Activated naive CD4-positive, alpha-beta T cell treated with Interleukin-2 at 50 U/mL for 16 hours (primary cell): ENCODE data around the gene HMSD.

ENCODE experiments used
- DNase-seq: peaks from one replicate; pipeline ENCODE4 v3.0.0-alpha.2; 2020

HMSD gene

DNA sequence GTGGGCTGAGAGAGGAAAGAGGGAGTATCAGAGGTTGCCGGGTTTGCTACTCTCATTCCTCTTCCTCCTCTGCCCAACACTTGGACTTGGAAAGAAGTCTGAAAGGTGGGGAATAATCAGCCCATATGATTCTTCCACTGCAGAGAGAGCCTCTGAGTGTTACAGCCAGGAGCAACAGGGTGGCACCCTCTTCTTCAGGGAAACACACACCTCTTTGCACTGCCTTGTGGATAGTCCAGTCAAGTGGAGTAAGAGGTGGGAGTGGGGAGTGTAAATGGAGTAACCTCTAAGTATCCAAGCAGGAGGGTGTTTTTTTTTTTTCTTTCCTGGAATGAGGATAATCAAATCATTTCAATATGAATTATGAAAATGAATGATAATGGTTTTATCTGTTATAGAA, 11.8 kb downstream of the HMSD start:
- DNase-seq = no peak

DNA sequence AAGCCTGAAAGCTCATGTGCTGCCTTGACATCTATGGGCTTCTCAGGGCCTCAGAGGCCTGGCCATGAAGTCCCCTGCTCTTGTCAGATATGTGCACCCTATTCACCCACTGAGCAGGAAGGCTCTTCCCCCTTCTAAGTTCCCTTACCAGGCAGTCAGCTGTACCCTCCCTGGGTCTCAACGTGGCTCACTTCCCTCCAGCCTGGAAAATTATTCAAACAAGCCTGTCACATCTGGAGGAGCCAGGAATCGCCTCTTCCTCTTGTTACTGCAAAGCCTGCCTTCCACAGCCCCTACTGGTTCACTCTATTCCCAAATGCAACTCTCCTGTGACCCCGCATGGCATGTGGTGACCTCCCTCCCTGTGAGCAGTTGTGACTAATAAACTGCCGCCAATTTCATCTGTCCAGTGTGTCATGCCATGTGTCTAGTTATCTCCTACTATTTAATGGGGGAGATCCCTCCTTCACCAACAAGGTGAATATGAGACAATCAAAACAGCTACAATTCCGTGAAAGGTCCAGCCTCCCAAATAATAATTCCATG, 12.4 kb downstream of the HMSD start:
- DNase-seq = no peak

DNA sequence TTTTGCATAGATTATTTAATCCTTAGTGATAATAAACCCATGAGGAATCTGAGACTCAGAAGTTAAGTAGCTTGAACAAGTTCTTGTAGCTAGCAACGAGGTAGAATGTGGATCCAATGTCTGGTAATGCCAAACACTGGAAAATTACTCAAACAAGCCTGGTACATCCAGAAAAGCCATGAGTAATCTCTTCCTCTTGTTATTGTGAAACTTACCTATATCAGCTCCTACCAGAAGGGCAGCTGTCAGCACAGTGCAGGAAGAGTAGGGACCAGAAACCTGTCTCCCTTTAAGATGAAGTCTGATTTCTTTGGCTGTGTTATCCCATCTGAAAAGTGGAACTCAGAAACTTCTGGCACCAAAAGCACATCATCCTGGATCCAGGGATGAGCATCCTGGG, 13.0 kb downstream of the HMSD start:
- no peak for DNase-seq

DNA sequence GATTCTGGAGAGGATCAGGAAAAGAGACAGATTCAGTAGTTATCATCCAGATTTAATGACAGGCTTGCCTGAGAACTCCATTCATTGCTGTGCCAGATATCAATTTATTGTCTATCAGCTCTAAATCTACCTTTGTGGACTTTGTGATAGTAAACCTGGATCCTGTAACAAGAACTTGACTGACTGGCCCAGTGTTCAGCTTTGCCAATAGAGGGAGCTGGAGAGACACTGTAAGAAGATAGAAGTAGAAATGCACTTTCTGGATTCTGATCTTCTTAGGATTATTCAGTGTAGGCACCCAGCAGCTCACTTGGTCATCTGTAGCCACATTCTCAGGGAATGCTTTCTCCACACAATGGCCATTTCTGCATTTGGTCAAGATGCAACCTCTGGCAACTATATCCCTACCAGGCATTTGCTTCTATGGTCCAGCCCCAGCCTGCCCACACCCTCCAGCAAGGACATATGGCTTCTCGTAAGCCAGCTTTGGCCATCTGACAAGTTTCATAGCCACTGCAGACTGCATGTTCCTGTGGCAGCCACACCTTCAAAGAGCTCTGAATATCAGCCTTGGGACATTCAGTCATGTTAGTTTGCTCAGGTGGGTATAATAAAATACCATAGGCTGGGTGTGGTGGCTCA, 14.6 kb downstream of the HMSD start:
- peak; percentile 38 for DNase-seq

DNA sequence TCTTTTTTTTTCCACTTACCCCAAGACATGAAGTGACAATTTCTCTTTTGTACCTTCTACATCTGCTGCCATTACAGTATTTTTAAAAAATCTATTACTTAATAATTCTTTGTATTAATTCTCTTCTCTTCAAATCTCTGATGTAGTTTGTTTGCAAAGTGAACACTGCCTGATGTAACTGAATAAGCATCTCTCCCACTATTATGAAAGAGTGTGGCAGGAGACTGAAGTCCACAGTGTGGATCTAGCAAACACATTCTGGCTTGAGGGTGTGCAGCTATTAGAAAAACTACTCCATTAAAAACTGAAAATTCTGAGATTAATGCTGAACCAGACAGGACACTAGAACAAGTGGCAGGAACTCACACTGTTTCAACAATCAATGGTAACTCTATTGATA, 15.8 kb downstream of the HMSD start:
- no peak for DNase-seq

DNA sequence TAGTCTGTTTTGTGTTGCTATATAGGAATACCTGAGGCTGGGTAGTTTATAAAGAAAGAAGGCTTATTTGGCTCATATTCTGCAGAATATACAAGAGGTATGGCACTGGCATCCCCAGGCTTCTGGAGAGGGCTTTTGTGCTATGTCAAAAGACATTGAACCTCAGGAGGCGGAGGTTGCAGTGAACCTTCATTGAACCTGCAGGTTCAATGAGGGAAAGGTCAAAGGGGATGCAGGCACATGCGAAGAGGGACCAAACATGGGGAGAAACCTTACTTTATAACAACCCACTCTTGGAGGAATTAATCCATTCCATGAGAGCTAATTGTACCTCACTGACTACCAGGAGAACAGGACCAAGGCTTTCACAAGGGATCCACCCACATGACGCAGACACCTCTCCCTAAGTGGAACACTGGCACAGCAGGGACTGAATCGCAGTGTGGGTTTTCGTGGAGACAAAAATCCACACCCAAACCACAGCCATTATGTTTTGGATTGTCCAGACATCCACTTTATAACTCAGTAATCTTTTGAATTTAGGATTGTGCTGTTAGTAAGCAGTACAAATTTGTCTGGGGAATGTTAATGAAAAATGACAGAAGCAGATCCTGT, 16.7 kb downstream of the HMSD start:
- no peak for DNase-seq

DNA sequence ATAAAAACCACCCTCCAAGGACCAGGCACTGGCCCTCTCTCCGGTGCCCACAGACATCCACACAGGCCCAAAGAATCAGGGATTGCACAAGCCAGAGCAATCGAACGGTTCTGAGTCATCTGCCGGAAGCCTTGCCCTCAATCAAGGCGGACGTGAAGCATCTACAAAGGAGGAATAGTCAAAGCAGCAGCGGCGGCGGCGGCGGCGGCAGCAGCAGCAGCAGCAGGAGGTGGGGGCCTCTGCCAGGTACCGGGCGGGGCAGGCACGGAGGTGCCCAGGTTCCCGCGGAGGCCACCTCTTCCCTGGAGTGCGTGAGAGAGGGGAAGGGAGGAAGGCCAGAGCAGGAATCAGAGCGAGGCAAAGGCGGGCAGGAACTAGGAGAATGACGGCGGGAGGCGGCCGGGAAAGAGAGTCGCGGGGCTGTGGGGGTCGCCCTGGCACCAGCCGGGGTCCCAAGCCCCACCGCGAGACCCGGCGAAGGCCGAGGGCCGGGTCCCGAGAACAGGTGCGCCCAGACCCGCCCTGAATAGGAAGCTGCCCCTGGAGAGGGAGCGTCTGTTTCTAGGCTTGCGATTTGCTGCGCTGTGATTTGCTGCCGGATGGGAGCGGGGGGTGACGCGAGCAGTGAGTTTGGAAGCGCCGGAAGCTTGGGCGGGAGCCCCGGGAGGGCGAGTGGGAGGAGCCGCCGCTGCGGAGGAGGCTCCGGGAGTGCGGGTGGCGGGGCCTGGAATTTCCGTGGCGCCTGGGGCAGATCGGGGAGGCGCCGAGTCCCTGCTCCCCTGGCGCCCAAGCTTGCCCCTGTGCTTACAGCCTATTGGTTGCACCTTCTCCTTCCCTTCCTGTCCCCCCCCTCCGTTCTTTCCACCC, 21.1 kb downstream of the HMSD start, which contains the start of gene SERPINB8:
Gene SERPINB8, plus strand, starts transcription at position 140 of the 867 bp plus-strand sequence. CDS start 8,228 bp downstream, outside the sequence.
- DNase-seq = peak; percentile 83

DNA sequence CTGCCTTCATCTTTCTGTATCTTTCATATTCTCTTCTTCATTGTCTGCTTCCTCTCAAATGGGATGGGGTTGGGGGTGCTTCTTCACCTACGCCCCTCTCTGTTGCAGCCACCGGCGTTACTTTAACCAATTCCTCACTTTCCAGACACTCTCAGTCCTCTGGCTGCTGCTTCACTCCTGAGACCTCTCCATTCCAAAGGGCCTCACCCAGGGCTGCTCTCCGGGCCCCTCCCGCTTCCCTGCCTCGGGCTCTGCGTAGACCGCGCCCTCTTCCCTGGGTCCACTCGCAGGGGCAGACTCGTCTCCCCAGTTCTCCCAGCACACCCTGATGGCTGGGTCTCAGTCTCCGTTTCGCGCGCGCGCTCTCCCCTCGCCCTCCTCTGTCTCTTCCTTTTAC, 21.7 kb downstream of the HMSD start:
- no peak for DNase-seq

DNA sequence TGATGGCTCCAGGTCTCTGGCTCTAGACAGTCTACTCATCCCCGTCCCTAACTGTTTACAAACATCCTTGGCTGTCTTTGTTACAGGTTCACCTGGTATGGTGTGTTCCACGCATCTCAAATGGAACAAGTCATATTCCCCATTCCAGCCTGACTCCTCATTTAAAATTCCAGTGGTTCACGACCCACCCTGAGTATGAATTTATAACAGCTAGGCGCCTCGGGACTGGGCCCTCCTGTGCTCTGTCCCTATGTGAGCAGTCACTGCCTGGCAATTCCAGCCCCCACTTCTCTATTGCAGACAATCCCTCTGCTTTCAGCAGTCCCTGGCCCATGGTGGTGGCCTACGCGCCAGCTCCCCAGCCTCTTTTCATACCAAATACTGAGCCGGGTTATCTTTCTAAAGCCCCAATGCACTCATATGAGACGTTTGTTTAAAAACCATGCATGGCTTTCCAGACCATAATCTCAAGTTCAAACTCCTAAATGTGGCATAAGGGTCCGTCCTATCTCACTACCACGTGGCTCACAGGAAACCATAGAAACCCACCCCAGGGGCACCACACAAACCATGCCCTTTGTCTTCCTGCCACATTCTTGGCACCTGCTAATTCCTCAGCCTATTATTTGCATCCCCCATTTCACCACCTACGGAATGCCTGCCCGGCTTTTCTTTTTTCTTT, 22.4 kb downstream of the HMSD start:
- DNase-seq = no peak

DNA sequence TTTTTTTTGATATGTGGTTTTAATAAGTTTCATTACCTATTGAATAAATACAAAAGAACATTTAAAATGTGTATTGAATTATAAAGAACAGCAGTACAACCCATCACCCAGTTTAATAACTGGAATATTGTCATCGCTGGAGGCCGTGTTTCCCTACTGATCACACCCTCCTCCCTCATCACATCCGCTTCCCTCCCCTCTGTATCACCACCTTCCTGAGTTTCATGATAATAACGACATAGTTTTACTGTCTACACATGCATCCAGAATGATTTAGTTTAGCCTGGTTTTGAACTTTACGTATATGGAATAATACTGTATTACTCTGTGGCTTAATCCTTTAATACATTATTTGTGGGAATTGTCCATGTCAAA, 22.9 kb downstream of the HMSD start:
- no peak for DNase-seq

DNA sequence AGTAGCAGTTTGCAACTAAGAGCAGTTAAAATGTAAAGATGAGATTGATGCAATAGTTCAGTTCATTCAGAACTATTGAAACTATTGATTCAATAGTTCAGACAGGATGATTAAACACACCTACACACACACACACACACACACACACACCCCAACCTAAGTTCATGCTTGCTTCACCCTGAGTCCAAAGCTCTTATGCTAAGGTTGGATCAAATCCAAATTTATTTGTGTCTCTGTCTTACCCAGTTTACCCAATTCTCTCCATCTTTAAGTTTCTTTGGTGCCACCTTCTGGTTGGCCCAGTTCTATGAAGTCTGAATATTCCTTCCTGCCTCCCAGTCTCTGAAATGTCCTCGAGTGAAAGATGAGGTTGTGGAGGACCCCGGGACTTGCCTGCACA, 25.9 kb downstream of the HMSD start:
- DNase-seq = peak; percentile 14

DNA sequence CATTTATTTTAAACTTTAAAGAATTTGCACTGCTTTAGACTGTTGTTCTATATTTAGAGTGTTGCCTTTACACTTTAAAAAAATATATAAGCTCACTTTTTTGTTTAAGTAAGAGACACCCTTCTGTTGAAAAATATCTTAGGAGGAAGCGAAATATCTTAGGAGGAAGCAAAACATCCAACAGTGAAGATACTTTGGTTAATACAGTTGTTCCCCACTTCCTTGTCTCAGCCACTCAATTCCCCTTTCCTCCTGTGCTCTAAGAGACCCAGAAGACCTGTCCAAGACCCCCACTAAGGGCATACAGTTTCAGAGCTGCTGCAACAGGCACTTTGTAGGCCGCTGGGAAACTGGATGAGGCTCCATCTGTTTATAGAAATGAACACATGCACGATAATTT, 26.5 kb downstream of the HMSD start:
- no peak for DNase-seq

DNA sequence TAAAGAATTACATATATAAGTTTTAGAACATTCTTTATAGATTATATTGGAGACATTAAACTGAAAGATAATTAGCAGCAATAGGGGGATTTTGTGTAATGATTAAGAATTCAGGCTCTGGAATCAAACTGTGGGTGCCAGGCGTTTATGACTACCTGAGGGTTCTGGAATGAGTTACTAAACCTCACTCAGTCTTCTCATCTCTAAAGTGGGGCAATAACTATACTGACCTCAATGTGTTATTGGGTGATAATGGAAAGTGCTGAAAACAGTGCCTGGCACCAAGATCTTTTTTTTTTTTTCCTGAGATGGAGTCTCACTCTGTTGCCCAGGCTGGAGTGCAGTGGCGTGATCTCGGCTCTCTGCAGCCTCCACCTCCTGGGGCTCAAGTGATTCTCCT, 27.9 kb downstream of the HMSD start:
- DNase-seq = no peak

DNA sequence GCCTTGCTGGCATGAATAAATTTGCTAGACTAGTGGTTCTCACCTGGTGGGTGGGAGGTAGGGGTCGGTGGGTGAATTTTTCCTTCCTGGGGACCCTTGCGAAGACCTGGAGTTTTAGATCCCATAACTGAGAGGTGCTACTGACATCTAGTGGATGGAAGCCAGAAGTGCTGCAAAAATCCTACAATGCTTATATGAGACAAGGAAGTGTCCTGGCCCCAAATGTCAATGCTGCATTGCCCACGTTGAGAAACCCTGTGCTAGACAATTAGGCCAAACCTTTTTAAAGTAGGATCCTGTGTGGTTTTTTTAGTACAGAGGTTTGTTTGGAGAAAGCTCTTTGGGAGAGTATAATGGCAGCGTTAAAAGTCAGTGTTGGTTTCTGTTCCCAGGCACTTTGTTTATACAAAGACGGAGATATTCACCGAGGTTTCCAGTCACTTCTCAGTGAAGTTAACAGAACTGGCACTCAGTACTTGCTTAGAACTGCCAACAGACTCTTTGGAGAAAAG, 30.4 kb downstream of the HMSD start:
- peak; percentile 17 for DNase-seq

DNA sequence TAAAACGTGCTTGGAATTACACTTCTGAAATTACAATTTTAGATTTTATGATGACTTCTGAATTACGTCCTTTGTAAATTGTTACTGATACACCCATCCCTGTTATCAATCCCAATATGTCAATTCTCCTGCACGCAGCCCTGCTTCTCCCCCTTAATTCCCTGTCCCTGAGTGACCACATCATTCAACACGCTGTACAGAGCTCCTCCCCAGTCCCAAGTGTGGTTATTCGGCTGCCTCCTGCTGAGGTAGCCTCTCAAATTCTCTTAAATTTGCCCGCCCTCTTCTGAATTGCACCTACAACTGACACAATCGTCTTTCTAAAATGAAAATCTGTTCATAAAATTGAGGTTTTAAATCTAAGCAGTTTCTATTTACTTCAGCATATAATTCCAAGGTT, 30.9 kb downstream of the HMSD start:
- no peak for DNase-seq

DNA sequence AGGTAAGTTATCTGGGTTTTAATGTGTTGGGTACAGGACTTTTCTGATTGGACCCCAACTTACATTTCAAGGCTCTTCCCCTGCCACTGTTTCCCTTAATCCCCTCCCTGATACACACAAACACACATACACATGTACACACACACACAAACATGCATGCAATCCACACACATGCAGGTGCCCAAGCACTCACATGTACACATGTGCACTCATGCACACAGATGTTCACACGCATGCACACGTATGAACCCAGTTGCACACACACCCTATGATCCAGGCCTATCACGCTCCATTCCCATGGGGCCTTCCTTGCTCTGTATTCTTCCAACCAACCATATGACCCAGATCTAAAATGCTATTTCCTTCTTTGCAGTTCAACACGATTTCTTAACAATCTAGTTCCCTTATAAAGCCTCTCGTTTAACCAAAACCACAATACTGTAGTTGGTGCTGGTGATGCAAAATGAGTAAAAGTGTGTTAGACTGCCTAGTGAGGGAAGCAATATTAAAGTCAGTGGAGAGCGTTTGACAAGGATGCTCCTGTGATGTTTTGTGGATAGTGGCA, 31.9 kb downstream of the HMSD start:
- DNase-seq = no peak

DNA sequence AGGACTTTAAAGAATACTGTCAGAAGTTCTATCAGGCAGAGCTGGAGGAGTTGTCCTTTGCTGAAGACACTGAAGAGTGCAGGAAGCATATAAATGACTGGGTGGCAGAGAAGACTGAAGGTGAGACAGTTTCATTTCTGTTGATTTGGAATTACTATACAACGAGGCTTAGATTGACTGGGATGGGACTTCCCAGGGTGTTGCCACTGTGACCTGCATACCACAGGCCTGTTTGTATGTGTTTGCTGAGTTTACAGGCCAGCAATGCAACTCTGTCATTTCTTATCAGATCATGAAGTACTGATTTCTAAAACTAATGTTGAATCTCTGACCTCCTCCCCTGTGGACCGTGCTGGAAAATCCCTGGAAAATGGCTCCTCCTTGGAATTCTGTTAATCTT, 32.6 kb downstream of the HMSD start:
- no peak for DNase-seq

DNA sequence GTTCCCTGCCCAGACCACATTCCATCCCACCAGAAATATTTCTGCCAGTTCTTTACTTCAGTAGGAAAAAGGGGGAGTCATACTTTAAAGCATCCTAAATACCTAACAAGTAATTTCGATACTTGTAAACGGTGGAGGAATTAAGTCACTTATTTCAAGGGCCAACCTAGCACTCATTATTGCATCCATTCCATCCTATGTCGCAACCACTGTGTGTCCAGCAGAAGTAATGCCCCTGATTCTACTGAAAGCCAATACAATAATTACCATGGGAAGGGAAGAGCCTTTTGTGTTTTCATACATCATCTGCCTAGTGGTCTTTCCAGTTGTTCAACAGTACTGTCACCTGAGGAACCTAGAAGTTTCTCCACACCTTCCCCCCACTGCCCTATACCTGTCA, 33.3 kb downstream of the HMSD start:
- DNase-seq = no peak

DNA sequence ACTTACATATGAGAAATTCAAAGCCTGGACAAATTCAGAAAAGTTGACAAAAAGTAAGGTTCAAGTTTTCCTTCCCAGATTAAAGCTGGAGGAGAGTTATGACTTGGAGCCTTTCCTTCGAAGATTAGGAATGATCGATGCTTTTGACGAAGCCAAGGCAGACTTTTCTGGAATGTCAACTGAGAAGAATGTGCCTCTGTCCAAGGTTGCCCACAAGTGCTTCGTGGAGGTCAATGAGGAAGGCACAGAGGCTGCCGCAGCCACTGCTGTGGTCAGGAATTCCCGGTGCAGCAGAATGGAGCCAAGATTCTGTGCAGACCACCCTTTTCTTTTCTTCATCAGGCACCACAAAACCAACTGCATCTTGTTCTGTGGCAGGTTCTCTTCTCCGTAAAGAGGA, 37.8 kb downstream of the HMSD start:
- no peak for DNase-seq

DNA sequence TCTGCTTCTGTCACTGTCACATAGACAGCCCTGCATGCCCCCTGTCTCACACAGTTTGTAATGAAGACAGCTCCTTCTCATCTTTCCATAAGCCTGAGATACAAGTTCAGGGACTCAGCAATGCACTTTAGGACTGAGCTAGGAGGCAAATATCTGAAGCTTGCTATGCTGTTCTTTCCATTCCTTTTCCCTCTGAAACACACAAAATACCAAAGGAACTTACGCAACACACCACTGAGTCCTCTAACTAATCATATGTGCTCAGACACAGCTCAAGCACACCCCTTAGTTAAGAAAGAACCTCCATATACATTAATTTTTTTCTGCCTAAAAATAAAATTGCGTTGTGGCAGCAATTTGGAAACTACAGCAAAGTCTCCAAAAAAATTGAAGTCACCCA, 38.6 kb downstream of the HMSD start:
- DNase-seq = no peak

DNA sequence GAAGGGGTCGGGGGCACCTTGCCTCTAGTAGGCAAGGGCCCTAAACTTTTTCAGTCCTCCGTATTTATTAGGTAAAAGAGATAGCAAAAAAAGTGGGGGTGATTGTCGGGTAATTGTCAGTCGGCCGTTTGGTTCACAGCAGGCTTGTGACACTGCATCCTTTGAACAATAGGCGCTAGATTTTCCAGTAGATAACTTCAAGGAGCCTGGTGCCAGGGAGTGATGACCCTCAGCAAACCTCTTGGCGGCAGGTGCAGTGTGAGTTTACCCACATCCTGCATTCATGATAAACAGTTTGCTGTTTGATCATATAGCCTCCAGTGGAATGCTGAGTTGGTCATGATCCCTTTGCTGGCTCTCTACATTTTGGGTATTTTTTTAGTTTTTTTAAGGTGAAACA, 43.6 kb downstream of the HMSD start:
- DNase-seq = no peak

DNA sequence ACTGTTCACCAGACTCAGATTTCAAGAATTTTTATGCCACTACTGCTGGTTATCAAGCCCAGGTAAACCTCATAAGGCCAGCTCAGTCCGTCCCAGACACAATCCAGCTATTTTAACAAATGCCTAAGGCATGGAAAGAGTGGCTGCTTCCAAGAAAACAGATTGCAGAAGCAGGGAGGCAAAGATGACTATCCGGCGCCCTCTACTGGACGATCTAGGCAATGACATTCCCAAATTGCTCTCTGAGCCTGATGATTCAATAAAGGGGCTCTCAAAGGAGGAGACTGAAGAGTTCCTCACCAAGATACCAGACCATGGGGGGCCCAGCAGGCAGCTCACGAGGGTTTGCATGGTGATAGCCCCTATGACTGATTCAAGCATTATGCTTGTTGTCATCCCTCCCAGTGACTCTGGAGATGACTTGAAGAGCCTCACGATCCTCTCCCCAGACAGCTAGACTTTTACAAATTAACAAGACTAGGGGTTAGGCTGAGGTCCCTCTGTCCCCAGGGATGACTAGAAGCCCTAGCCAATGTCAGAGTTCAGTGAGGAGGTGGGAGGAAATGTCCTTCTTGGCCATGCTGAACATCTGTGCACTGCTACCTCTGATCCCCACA, 45.8 kb downstream of the HMSD start:
- DNase-seq = peak; percentile 45
